Parathyroid adenoma (tissue), 2 donors: Measurements from ENCODE around the gene CPA2.

Source experiments
- H2AFZ ChIP-seq: fragments of 300-600 bp; sonication (generic); one replicate; pipeline ENCODE4 v1.7.0; 2017; ENCODE audit warnings: antibody characterized with exemption, mild to moderate bottlenecking
- H3K27ac ChIP-seq: fragments of 300-600 bp; sonication (generic); one replicate; pipeline ENCODE4 v1.7.0; 2017
- H3K27me3 ChIP-seq: fragments of 300-600 bp; sonication (generic); one replicate; pipeline ENCODE4 v1.7.0; 2017; ENCODE audit warnings: low read length; ENCODE audit not compliant: control insufficient read depth, insufficient read depth
- H3K36me3 ChIP-seq: fragments of 300-600 bp; sonication (generic); one replicate; pipeline ENCODE4 v1.7.0; 2017; ENCODE audit warnings: low read length; ENCODE audit not compliant: control insufficient read depth, insufficient read depth
- H3K4me1 ChIP-seq: fragments of 300-600 bp; sonication (generic); one replicate; pipeline ENCODE4 v1.7.0; 2017; ENCODE audit warnings: control low read depth
- H3K4me2 ChIP-seq: fragments of 300-600 bp; sonication (generic); one replicate; pipeline ENCODE4 v1.7.0; 2017; ENCODE audit warnings: low read length
- H3K4me3 ChIP-seq: fragments of 300-600 bp; sonication (generic); one replicate; pipeline ENCODE4 v1.7.0; 2017; ENCODE audit warnings: low read depth, low read length
- H3K79me2 ChIP-seq: fragments of 300-600 bp; sonication (generic); one replicate; pipeline ENCODE4 v1.7.0; 2017; ENCODE audit warnings: control low read depth
- H3K9ac ChIP-seq: fragments of 300-600 bp; sonication (generic); one replicate; pipeline ENCODE4 v1.7.0; 2017; ENCODE audit warnings: mild to moderate bottlenecking
- H3K9me3 ChIP-seq: fragments of 300-600 bp; sonication (generic); one replicate; pipeline ENCODE4 v1.7.0; 2017; ENCODE audit warnings: low read length; ENCODE audit not compliant: control insufficient read depth
- TF ChIP-seq, protein P1 (sequence below): fragments of 300-600 bp; sonication (generic); IDR thresholded peaks from one replicate; pipeline ENCODE4 v1.7.0; 2017; ENCODE audit warnings: antibody characterized with exemption, mild to moderate bottlenecking
- donor health status: primary hyperparathyroidism.

CPA2 gene

DNA sequence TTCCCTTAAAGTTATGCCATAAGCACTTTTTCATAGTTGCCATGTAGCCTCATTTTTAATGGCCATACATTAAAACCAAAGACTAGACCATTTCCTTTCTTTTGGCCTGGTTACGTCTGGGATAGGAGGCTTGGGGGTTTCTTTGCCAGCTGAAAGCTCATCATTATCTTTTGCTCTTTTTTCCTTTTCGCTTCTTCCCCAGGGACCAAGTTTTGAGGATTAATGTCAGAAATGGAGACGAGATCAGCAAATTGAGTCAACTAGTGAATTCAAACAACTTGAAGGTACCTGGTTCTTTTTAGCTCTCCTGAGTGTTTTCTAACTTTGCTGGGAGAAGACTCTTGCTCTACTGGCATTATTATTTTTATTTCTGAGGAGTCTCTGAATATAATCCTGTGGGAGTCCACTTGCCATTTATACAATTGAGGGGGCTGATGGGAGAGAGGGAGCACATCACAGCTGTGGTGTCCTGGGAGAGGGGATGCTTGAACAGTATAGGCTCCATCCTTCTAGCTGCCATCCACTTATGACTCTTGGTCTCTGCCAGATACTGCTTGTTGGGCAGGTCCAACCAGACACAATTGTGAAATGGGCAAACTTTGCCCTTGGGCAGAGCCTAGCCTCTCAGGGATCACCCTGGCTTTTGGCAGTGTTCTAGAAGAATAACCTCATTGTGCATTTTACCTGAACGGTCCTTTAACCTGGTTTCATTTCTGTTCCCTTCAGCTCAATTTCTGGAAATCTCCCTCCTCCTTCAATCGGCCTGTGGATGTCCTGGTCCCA is 32.1 kb downstream of the CPA2 start:
- TF ChIP-seq, protein P1, sequence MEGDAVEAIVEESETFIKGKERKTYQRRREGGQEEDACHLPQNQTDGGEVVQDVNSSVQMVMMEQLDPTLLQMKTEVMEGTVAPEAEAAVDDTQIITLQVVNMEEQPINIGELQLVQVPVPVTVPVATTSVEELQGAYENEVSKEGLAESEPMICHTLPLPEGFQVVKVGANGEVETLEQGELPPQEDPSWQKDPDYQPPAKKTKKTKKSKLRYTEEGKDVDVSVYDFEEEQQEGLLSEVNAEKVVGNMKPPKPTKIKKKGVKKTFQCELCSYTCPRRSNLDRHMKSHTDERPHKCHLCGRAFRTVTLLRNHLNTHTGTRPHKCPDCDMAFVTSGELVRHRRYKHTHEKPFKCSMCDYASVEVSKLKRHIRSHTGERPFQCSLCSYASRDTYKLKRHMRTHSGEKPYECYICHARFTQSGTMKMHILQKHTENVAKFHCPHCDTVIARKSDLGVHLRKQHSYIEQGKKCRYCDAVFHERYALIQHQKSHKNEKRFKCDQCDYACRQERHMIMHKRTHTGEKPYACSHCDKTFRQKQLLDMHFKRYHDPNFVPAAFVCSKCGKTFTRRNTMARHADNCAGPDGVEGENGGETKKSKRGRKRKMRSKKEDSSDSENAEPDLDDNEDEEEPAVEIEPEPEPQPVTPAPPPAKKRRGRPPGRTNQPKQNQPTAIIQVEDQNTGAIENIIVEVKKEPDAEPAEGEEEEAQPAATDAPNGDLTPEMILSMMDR, result no peak

DNA sequence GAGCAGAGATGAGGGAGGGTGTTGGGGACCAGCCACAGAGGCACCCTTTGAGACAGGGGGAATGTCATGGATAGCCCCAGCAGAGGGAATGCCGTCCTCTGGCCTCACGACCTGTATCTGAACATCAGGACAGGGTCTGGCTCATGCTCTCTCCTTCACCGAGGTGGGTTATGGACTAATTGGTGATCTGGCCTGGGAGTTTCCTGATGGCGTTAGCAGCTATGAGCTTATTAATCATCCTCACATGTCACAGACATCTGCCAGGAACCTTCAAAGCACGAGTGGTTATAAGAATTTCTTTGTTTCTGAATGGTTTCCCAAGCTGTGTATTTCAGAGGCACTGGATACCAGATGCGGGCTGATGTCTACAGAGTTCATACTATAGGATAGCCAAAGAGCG is 33.2 kb downstream of the CPA2 start:
- no peak overlapping the region for H2AFZ ChIP-seq
- TF ChIP-seq, protein P1, result no peak
- no peak overlapping the region for H3K9ac ChIP-seq
- H3K4me1 ChIP-seq, result no peaks in the 10 kb centered on the region
- no peak overlapping the region for H3K4me2 ChIP-seq
- H3K9me3 ChIP-seq, result no peaks in the 10 kb centered on the region
- H3K4me3 ChIP-seq, result no peak overlapping the region
- H3K27ac ChIP-seq, result no peak overlapping the region
- no peaks in the 10 kb centered on the region for H3K27me3 ChIP-seq
- no peaks in the 10 kb centered on the region for H3K36me3 ChIP-seq
- no peaks in the 10 kb centered on the region for H3K79me2 ChIP-seq

More for the DNA sequence above, 32.1 kb downstream of the CPA2 start:
- H3K27me3 ChIP-seq, result no peaks in the 10 kb centered on the region
- H3K4me3 ChIP-seq, result no peak overlapping the region
- no peaks in the 10 kb centered on the region for H3K4me1 ChIP-seq
- no peaks in the 10 kb centered on the region for H3K9me3 ChIP-seq
- no peak overlapping the region for H3K9ac ChIP-seq
- no peak overlapping the region for H3K4me2 ChIP-seq
- no peak overlapping the region for H2AFZ ChIP-seq
- no peak overlapping the region for H3K27ac ChIP-seq
- no peaks in the 10 kb centered on the region for H3K79me2 ChIP-seq
- H3K36me3 ChIP-seq, result no peaks in the 10 kb centered on the region

DNA sequence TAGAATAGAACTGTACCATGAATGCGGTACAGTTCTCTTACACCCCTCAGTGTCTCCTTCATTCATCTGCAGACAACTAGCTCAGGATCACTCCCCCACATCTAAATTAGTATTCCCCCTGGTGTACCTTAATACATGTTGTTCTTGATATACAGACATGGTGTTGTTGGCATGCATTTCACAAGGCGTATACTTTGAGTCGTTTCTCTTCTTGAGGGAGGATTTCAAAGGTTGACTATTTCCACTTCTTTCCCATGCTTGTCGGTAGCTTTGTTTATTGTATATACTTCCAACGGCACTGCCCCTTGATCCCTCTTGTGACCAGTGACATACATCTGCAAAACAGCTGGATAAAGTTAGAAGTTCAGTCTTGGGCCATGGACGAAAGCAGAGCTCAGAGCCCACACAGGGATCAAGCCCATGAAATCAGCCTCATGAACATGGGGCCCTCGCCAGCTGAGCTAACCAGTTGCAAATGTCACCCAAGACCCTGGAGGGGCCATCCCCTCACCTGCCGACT is 34.9 kb downstream of the CPA2 start:
- TF ChIP-seq, protein P1, result no peak
- no peak overlapping the region for H2AFZ ChIP-seq
- no peaks in the 10 kb centered on the region for H3K27me3 ChIP-seq
- H3K27ac ChIP-seq, result no peak overlapping the region
- no peaks in the 10 kb centered on the region for H3K79me2 ChIP-seq
- H3K36me3 ChIP-seq, result no peaks in the 10 kb centered on the region
- H3K4me1 ChIP-seq, result no peaks in the 10 kb centered on the region
- no peak overlapping the region for H3K4me3 ChIP-seq
- H3K9ac ChIP-seq, result no peak overlapping the region
- H3K9me3 ChIP-seq, result no peaks in the 10 kb centered on the region
- H3K4me2 ChIP-seq, result no peak overlapping the region

DNA sequence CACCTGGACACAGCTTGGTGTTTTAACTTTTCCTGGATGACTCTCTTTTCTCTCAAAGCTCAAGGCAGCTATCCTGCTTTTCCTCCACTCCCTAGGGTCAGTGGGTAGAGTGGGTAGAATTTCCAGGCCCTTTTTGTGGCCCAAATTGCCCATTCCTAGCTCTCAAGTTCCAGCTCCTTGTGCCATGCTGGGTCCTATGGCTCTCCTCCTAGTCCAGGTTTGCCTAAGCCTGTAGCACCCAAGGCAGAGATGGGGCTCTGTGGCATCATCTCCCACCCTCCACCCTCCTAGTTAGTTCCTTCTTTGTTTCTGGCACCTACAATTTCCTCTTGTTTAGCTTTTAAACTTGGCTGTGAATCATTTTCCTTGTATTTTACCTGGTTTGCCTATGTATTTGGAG is 36.0 kb downstream of the CPA2 start:
- H3K4me3 ChIP-seq, result no peak overlapping the region
- no peaks in the 10 kb centered on the region for H3K27me3 ChIP-seq
- H3K9me3 ChIP-seq, result no peaks in the 10 kb centered on the region
- H3K4me1 ChIP-seq, result no peaks in the 10 kb centered on the region
- TF ChIP-seq, protein P1, result no peak
- H3K36me3 ChIP-seq, result no peaks in the 10 kb centered on the region
- H3K9ac ChIP-seq, result no peak overlapping the region
- H3K27ac ChIP-seq, result no peak overlapping the region
- H3K4me2 ChIP-seq, result no peak overlapping the region
- no peaks in the 10 kb centered on the region for H3K79me2 ChIP-seq
- no peak overlapping the region for H2AFZ ChIP-seq

DNA sequence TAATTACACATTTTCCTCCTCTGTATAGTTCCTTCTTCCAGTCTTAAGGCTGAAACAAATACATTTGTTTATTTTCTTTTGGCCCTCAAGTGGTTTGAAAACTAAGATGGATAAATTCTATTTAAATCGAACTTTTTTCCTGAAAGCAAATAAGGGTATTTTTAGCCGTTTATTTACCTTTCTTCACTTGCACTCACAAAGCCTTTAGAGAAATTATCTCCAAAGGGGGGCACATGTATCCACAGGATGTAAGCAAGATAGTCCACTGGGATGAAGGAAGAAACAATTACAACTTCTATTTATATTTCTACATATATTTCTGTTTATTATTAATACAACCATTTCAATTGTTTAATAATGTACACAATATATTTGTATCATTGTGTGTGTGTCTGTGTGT is 36.5 kb downstream of the CPA2 start:
- no peak overlapping the region for H2AFZ ChIP-seq
- no peak overlapping the region for H3K9ac ChIP-seq
- H3K27me3 ChIP-seq, result no peaks in the 10 kb centered on the region
- H3K4me3 ChIP-seq, result no peak overlapping the region
- no peak overlapping the region for H3K27ac ChIP-seq
- no peaks in the 10 kb centered on the region for H3K9me3 ChIP-seq
- no peaks in the 10 kb centered on the region for H3K36me3 ChIP-seq
- H3K4me2 ChIP-seq, result no peak overlapping the region
- no peaks in the 10 kb centered on the region for H3K79me2 ChIP-seq
- TF ChIP-seq, protein P1, result no peak
- H3K4me1 ChIP-seq, result no peaks in the 10 kb centered on the region
